ENCODE results near the gene ZNF142. TPM values are rescaled to one million over a fixed set of nuclear protein-coding genes. Genes with fewer than 3 reads are reported as not detected.

The ZNF142 gene
- total and polyA plus RNA-seq, 9 of the 15 experiments (the other 6 are each of a cell fraction or from before 2014, with no cell fraction given), result 0.50 to 26.1 (median 4.5) TPM

GRCh38 chr2:218658671-218659257 is 659 bp downstream of the ZNF142 start (continued):
- TF ChIP-seq SPI1 (IDR thresholded peaks at IDR 0.05; ENCODE audit: borderline replicate concordance, low read depth, low read length), result no peak
- TF ChIP-seq KDM1A (IDR thresholded peaks at IDR 0.05), result peak; percentile 40 to 61; a peak in 1 of 4 replicates
- TF ChIP-seq ZSCAN32 (CRISPR knock-in tag; IDR thresholded peaks at IDR 0.05), result no peak
- peak in 1 of 2 experiments; percentile 50 for TF ChIP-seq E2F6 (IDR thresholded peaks at IDR 0.05; ENCODE audit: borderline replicate concordance in 1 of 2, extremely low read depth in 1 of 2, insufficient read depth in 1 of 2, insufficient read length in 1 of 2, low read depth in 1 of 2, low read length in 1 of 2, poor library complexity in 1 of 2, severe bottlenecking in 1 of 2)
- peak; percentile 20; the same call in 1 of the 2 replicates for TF ChIP-seq CTBP1 (IDR thresholded peaks at IDR 0.05; ENCODE audit: borderline replicate concordance)
- 0 out of 2 replicates have a peak, but pooled peaks have one; percentile 25 for TF ChIP-seq SMC3 (conservative IDR thresholded peaks at IDR 0.05; ENCODE audit: insufficient read depth, low read depth, low read length)
- peak in 1 of 3 experiments; percentile 37 for TF ChIP-seq YY1 (IDR thresholded peaks at IDR 0.05; ENCODE audit: borderline replicate concordance in 1 of 3, control insufficient read depth in 1 of 3, extremely low read depth in 1 of 3, insufficient read depth in 3 of 3, insufficient read length in 1 of 3, insufficient replicate concordance in 2 of 3, low read depth in 1 of 3, low read length in 2 of 3)
- TF ChIP-seq BCOR (IDR thresholded peaks at IDR 0.05), result peak; percentile 59
- TF ChIP-seq HDAC1 (IDR thresholded peaks at IDR 0.05), result peak in 1 of 2 experiments; percentile 51; a peak in 2 of 4 replicates
- TF ChIP-seq KDM5B (IDR thresholded peaks at IDR 0.05; ENCODE audit: insufficient replicate concordance, low read depth, low read length), result no peak
- TF ChIP-seq RBM25 (IDR thresholded peaks at IDR 0.05; ENCODE audit: low read depth, low read length, severe bottlenecking), result peak; percentile 68
- TF ChIP-seq SIN3A (IDR thresholded peaks at IDR 0.05; ENCODE audit: borderline replicate concordance in 2 of 2, control insufficient read depth in 1 of 2, low read depth in 2 of 2, low read length in 2 of 2), result peak in 1 of 2 experiments; percentile 14; a peak in 1 of 4 replicates
- no peak for TF ChIP-seq TARDBP (IDR thresholded peaks at IDR 0.05)
- TF ChIP-seq EGR1 (conservative IDR thresholded peaks at IDR 0.05), result no peak
- TF ChIP-seq REST (IDR thresholded peaks at IDR 0.05; ENCODE audit: borderline replicate concordance), result peak; percentile 43; the same call in 1 of the 2 replicates
- no peak for TF ChIP-seq REST (CRISPR knock-in tag; IDR thresholded peaks at IDR 0.05; ENCODE audit: low read depth)
- TF ChIP-seq ZFX (CRISPR knock-in tag; IDR thresholded peaks at IDR 0.05), result peak; percentile 54
- TF ChIP-seq SRF (CRISPR knock-in tag; IDR thresholded peaks at IDR 0.05), result peak in 1 of 2 experiments; percentile 75; a peak in 2 of 4 replicates

Data from K562 (cell line).